Upper lobe of left lung (tissue), 4 donors: ENCODE results near the gene VSTM4.

ENCODE experiments used
- POLR2A ChIP-seq, 4 donors: fragments of 450-650 bp; IDR thresholded peaks; one replicate each; pipeline ENCODE4 v1.5.1; 2016 to 2017; ENCODE audit warnings: antibody characterized with exemption in 4 of 4, mild to moderate bottlenecking in 2 of 4
- TF ChIP-seq, protein P1 (sequence below), 6 experiments: fragments of 450-650 bp in 4 of 6; fragments of 200-600 bp in 2 of 6; sonication (generic) in 2 of 6; IDR thresholded peaks; one replicate each; pipeline ENCODE4 v1.5.1; 2016 to 2019; ENCODE audit warnings: antibody characterized with exemption in 6 of 6

DNA sequence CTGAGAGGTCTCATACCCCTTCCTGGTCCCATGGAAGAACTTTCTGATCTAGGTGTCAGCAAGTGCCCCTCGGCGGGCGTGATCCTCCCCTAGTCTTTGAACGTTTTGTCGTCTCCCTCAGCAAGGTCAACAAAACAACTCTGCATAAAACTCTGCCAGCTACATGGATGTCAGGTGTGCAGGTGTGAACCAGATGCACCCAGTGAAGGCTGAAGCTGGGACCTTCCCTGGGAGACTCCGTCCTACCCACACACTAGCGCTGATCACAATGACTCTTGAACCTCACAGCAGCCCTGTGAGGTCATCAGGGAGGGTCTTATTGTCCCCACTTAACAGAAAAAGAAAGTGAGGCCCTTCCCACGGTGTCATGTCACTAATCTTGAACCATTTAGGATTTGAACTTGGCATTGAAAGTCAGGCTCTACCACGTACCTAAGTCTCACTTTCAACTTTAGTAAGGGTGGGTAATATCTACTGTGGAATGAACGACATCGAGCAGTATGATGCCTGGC lies 68.1 kb downstream of the VSTM4 start:
- no peak for TF ChIP-seq POLR2A (IDR thresholded peaks at IDR 0.05)
- TF ChIP-seq, protein P1, sequence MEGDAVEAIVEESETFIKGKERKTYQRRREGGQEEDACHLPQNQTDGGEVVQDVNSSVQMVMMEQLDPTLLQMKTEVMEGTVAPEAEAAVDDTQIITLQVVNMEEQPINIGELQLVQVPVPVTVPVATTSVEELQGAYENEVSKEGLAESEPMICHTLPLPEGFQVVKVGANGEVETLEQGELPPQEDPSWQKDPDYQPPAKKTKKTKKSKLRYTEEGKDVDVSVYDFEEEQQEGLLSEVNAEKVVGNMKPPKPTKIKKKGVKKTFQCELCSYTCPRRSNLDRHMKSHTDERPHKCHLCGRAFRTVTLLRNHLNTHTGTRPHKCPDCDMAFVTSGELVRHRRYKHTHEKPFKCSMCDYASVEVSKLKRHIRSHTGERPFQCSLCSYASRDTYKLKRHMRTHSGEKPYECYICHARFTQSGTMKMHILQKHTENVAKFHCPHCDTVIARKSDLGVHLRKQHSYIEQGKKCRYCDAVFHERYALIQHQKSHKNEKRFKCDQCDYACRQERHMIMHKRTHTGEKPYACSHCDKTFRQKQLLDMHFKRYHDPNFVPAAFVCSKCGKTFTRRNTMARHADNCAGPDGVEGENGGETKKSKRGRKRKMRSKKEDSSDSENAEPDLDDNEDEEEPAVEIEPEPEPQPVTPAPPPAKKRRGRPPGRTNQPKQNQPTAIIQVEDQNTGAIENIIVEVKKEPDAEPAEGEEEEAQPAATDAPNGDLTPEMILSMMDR (IDR thresholded peaks at IDR 0.05): no peak
